IMR-90 (cell line): ENCODE data around the gene LRRC8C. TPM values are rescaled to one million over a fixed set of nuclear protein-coding genes. Genes with fewer than 3 reads are reported as not detected.

Experiments used
- ATAC-seq: fragments of 200-7000 bp; cut with Tn5 transposase; 2 replicates; pipeline ENCODE4 v1.9.1; 2020; ENCODE audit warnings: low read depth, mild to moderate bottlenecking, moderate library complexity
- BruUV-seq: library from RNA; stranded (reverse); fragments of 400-500 nt; replicated peaks from 2 replicates; lab custom pipeline; 2021; lab: Mats Ljungman, UMichigan
- CTCF ChIA-PET: fragments of 300-600 bp; formaldehyde crosslinking; extraction: SDS; loops from one replicate; lab custom pipeline; 2021; ENCODE audit warnings: antibody characterized with exemption; lab: Yijun Ruan, JAX
- POLR2A ChIA-PET: fragments of 300-600 bp; sonication (Branson Sonifier 250); formaldehyde crosslinking; loops from one replicate; lab custom pipeline; 2022; ENCODE audit warnings: antibody characterized with exemption; ENCODE audit not compliant: unreplicated experiment; lab: Charles Lee
- DNase-seq: peaks from one replicate; pipeline ENCODE4 v3.0.0; 2013
- H2AFZ ChIP-seq: replicated peaks from 2 replicates; pipeline ENCODE3; 2013; ENCODE audit warnings: low read length, mild to moderate bottlenecking; ENCODE audit not compliant: poor library complexity
- H2AK5ac ChIP-seq: 2 replicates; pipeline ENCODE4 v1.6.1; 2013; ENCODE audit warnings: low read depth, low read length, inconsistent platforms
- H2AK9ac ChIP-seq: replicated peaks from 2 replicates; pipeline ENCODE3; 2013; ENCODE audit warnings: mild to moderate bottlenecking, low read depth, low read length, moderate library complexity; ENCODE audit not compliant: poor library complexity
- H2BK120ac ChIP-seq: 2 replicates; pipeline ENCODE4 v1.6.1; 2013; ENCODE audit warnings: low read depth, low read length, inconsistent platforms
- H2BK15ac ChIP-seq: 3 replicates; pipeline ENCODE4 v1.6.1; 2013; ENCODE audit warnings: low read depth, low read length, inconsistent platforms
- H2BK20ac ChIP-seq: 2 replicates; pipeline ENCODE4 v1.6.1; 2013; ENCODE audit warnings: low read depth, mild to moderate bottlenecking, inconsistent platforms, low read length, moderate library complexity
- H2BK5ac ChIP-seq: 2 replicates; pipeline ENCODE4 v1.6.1; 2013; ENCODE audit warnings: mild to moderate bottlenecking, low read depth, low read length, inconsistent platforms; ENCODE audit not compliant: poor library complexity, severe bottlenecking
- H3K14ac ChIP-seq: replicated peaks from 2 replicates; pipeline ENCODE4 v1.6.1; 2013; ENCODE audit warnings: low read depth, low read length, inconsistent platforms
- H3K18ac ChIP-seq: 2 replicates; pipeline ENCODE4 v1.6.1; 2013; ENCODE audit warnings: low read depth, low read length, control low read depth
- H3K23ac ChIP-seq: 2 replicates; pipeline ENCODE4 v1.6.1; 2013; ENCODE audit warnings: low read depth, low read length, inconsistent platforms
- H3K27ac ChIP-seq: 2 replicates; pipeline ENCODE4 v1.5.1; 2013; ENCODE audit warnings: mild to moderate bottlenecking, control low read depth, low read length; ENCODE audit not compliant: insufficient read depth
- H3K27me3 ChIP-seq: 2 replicates; pipeline ENCODE4 v1.6.1; 2013; ENCODE audit warnings: low read length; ENCODE audit not compliant: control insufficient read depth, insufficient read depth
- H3K36me3 ChIP-seq: 2 replicates; pipeline ENCODE4 v1.6.1; 2013; ENCODE audit warnings: low read length, mixed read lengths; ENCODE audit not compliant: control insufficient read depth, insufficient read depth
- H3K4ac ChIP-seq: 2 replicates; pipeline ENCODE4 v1.6.1; 2013; ENCODE audit warnings: low read depth, low read length, inconsistent platforms
- H3K4me1 ChIP-seq: 2 replicates; pipeline ENCODE4 v1.6.1; 2013; ENCODE audit warnings: low read length, mixed read lengths; ENCODE audit not compliant: control insufficient read depth, insufficient read depth
- H3K4me2 ChIP-seq: 2 replicates; pipeline ENCODE4 v1.6.1; 2013; ENCODE audit warnings: low read depth, mild to moderate bottlenecking, control low read depth, low read length, moderate library complexity
- H3K4me3 ChIP-seq: 2 replicates; pipeline ENCODE4 v1.5.1; 2013; ENCODE audit warnings: low read depth, mild to moderate bottlenecking, control low read depth, low read length, moderate library complexity; ENCODE audit not compliant: insufficient read depth
- H3K56ac ChIP-seq: 2 replicates; pipeline ENCODE4 v1.6.1; 2013; ENCODE audit warnings: low read length, inconsistent platforms; ENCODE audit not compliant: insufficient read depth; ENCODE audit errors: extremely low read depth
- H3K79me1 ChIP-seq, 2 experiments: 2 replicates each; pipeline ENCODE4 v1.6.1; 2013; ENCODE audit warnings: low read length in 2 of 2, inconsistent platforms in 1 of 2, low read depth in 1 of 2
- H3K9ac ChIP-seq: 2 replicates; pipeline ENCODE4 v1.6.1; 2013; ENCODE audit warnings: low read depth, low read length, control low read depth
- H3K9me1 ChIP-seq: 2 replicates; pipeline ENCODE4 v1.6.1; 2013; ENCODE audit warnings: low read length, inconsistent platforms; ENCODE audit not compliant: insufficient read depth
- H3K9me3 ChIP-seq: 2 replicates; pipeline ENCODE4 v1.6.1; 2013; ENCODE audit warnings: low read length; ENCODE audit not compliant: control insufficient read depth, insufficient read depth
- H4K20me1 ChIP-seq: 2 replicates; pipeline ENCODE4 v1.6.1; 2013; ENCODE audit warnings: low read length, inconsistent platforms; ENCODE audit not compliant: insufficient read depth
- H4K5ac ChIP-seq: 2 replicates; pipeline ENCODE4 v1.6.1; 2013; ENCODE audit warnings: mild to moderate bottlenecking, low read depth, low read length, control low read depth
- H4K8ac ChIP-seq, 2 experiments: 2 replicates each; pipeline ENCODE4 v1.6.1; 2013; ENCODE audit warnings: low read depth in 2 of 2, low read length in 2 of 2, control low read depth in 1 of 2, inconsistent platforms in 1 of 2
- H4K91ac ChIP-seq: 2 replicates; pipeline ENCODE4 v1.6.1; 2013; ENCODE audit warnings: low read depth, low read length, inconsistent platforms; ENCODE audit not compliant: insufficient read depth
- WGBS, 2 experiments: methylation state at CpG; one replicate each; pipeline versions ENCODE4 v1.1.5 to v1.1.7; 2013; ENCODE audit warnings: missing lambda C conversion rate in 2 of 2; ENCODE audit not compliant: insufficient read length in 1 of 2; ENCODE audit errors: extremely low coverage in 2 of 2; 5-methylcytosine and 5-hydroxymethylcytosine counted together
- dilution Hi-C: fragments of 300-500 bp; cut with HindIII; formaldehyde crosslinking; loops from one replicate; pipeline ENCODE4 v1.14.3; 2018; ENCODE audit warnings: low sequenced_read_pairs; ENCODE audit not compliant: unreplicated experiment
- in situ Hi-C: fragments of 300-500 bp; cut with MboI; formaldehyde crosslinking; loops from 3 replicates; pipeline ENCODE4 v1.14.3; 2019; ENCODE audit warnings: low sequenced_read_pairs, inconsistent platforms, mixed read lengths
- intact Hi-C: fragments of 100-400 bp; cut with micrococcal nuclease; formaldehyde crosslinking; loops from 2 replicates; pipeline ENCODE4 v1.10.0; 2022
- polyA plus RNA-seq, 3 experiments: library from polyadenylated mRNA; depleted of rRNA; stranded (reverse); fragments of >200 nt; gene quantifications; 2 replicates each; pipeline ENCODE4 v1.2.3, GENCODE V29; 2012; ENCODE audit warnings: low replicate concordance in 1 of 3
- total RNA-seq: library from RNA; depleted of rRNA; stranded (reverse); fragments of >200 nt; gene quantifications from 2 replicates; pipeline ENCODE4 v1.2.3, GENCODE V29; 2012
- TF ChIP-seq, protein P1 (sequence below): fragments of 150-350 bp; IDR thresholded peaks from 2 replicates; pipeline ENCODE4 v1.6.1; 2017; ENCODE audit warnings: mild to moderate bottlenecking, antibody characterized with exemption, low read length, low read depth

LRRC8C gene
- total and polyA plus RNA-seq, 2 of the 4 experiments (the other 2 are of a cell fraction): 6.5 to 12.9 TPM

DNA sequence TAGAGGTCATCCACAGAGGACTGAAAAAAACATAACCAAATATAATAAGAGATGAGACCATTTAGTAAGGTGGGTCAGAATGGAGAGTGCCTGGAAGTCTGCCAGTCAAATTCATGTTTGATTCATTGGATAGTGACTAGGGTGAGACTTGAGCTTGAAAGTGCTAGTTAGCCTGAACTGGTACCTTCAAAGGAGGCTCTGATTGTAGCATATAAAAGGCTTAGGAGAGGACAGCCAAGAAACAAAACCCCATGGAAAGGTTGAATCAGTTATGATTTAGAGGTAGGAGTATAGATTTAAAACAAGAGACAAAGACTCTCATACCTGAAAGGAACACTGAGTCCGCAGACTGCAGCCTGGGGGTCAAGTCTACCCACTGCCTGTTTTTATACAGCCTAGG is 44.4 kb upstream of the LRRC8C start:
- DNase-seq (no peak), ATAC-seq (no peak)
- H3K4me3 ChIP-seq: no peak overlapping the region
- H3K14ac ChIP-seq: no peak overlapping the region
- H3K79me1 ChIP-seq: no peaks in the 10 kb centered on the region
- H4K8ac ChIP-seq: no peak overlapping the region
- H3K36me3 ChIP-seq: no peaks in the 10 kb centered on the region
- no peak overlapping the region for H2BK5ac ChIP-seq
- H3K9me1 ChIP-seq: no peaks in the 10 kb centered on the region
- WGBS, 2 experiments: no CpG with 5 or more reads among the region's 1 CpG
- no peaks in the 10 kb centered on the region for H4K20me1 ChIP-seq
- no peak overlapping the region for H3K4me2 ChIP-seq
- in situ Hi-C loops (no loop called here), intact Hi-C loops (no loop called here), dilution Hi-C loops (loop anchor here (25.0 kb wide), 1 partner anchor 101 kb away; no protein-coding TSS in a partner anchor)
- no peak overlapping the region for H3K56ac ChIP-seq
- H4K5ac ChIP-seq: no peak overlapping the region
- no peak overlapping the region for H3K4ac ChIP-seq
- TF ChIP-seq, protein P1, sequence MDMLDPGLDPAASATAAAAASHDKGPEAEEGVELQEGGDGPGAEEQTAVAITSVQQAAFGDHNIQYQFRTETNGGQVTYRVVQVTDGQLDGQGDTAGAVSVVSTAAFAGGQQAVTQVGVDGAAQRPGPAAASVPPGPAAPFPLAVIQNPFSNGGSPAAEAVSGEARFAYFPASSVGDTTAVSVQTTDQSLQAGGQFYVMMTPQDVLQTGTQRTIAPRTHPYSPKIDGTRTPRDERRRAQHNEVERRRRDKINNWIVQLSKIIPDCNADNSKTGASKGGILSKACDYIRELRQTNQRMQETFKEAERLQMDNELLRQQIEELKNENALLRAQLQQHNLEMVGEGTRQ: no peak
- H3K18ac ChIP-seq: no peak overlapping the region
- no peak overlapping the region for H2AFZ ChIP-seq
- BruUV-seq: no TSS peak
- H2BK120ac ChIP-seq: no peak overlapping the region
- no peak overlapping the region for H3K27ac ChIP-seq
- no peak overlapping the region for H2AK5ac ChIP-seq
- POLR2A ChIA-PET: no interaction called here
- no peak overlapping the region for H2BK15ac ChIP-seq
- H2BK20ac ChIP-seq: no peak overlapping the region
- H3K9me3 ChIP-seq: no peaks in the 10 kb centered on the region
- CTCF ChIA-PET: no interaction called here
- no peaks in the 10 kb centered on the region for H3K27me3 ChIP-seq
- no peak overlapping the region for H4K91ac ChIP-seq
- no peak overlapping the region for H3K9ac ChIP-seq
- no peak overlapping the region for H2AK9ac ChIP-seq
- no peaks in the 10 kb centered on the region for H3K4me1 ChIP-seq
- no peak overlapping the region for H3K23ac ChIP-seq
